Measurements from ENCODE around the gene MAP3K20. TPM values are rescaled to one million over a fixed set of nuclear protein-coding genes. Genes with fewer than 3 reads are reported as not detected.

The MAP3K20 gene
- total RNA-seq, 1 donor, result 68.2 TPM

DNA sequence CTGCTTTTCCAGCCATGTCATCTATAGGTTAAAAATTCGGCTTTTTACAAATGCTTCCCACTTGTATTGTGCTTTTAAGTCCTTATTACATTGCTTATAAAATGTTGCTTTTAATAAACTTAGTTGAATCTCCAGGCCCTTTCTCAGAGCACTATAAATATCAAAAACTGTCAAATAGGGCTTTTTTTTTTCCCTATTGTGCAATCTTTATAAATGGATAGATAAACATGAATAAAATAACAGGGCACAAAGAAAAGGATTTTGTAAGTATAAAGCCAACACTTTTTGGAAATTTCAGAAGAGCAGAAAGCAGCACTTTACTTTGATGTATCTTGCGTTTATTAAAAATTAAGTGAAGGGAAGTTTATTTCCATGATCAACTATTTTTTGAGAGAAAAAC, 171.5 kb downstream of the MAP3K20 start:
- no peak for DNase-seq (ENCODE audit: low read depth)
- H3K4me3 ChIP-seq (ENCODE audit: low read depth, low read length), result no peak overlapping the region
- TF ChIP-seq, protein P1, sequence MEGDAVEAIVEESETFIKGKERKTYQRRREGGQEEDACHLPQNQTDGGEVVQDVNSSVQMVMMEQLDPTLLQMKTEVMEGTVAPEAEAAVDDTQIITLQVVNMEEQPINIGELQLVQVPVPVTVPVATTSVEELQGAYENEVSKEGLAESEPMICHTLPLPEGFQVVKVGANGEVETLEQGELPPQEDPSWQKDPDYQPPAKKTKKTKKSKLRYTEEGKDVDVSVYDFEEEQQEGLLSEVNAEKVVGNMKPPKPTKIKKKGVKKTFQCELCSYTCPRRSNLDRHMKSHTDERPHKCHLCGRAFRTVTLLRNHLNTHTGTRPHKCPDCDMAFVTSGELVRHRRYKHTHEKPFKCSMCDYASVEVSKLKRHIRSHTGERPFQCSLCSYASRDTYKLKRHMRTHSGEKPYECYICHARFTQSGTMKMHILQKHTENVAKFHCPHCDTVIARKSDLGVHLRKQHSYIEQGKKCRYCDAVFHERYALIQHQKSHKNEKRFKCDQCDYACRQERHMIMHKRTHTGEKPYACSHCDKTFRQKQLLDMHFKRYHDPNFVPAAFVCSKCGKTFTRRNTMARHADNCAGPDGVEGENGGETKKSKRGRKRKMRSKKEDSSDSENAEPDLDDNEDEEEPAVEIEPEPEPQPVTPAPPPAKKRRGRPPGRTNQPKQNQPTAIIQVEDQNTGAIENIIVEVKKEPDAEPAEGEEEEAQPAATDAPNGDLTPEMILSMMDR (IDR thresholded peaks at IDR 0.05; ENCODE audit: insufficient read depth, low read length), result no peak

DNA sequence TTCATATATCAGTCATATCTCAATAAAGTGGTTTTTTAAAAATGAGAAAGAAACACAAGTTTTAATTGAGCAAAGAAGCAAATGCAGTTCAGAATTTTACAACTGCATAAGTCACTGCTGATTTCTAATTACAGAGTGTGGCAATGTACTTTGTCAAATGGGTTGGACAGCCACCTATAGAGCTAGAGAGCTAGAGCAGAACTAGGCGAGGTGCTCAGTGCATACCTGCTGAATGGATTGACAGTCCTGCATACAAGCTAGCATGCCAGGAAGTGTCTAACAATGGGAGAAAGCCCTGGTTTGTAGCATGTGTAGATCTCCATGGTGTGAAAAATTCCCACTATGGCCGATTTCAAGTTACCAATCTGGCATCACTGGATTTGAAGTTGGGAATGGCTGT, 172.7 kb downstream of the MAP3K20 start:
- DNase-seq (ENCODE audit: low read depth), result no peak
- no peak overlapping the region for H3K4me3 ChIP-seq (ENCODE audit: low read depth, low read length)
- TF ChIP-seq, protein P1 (IDR thresholded peaks at IDR 0.05; ENCODE audit: insufficient read depth, low read length), result no peak

DNA sequence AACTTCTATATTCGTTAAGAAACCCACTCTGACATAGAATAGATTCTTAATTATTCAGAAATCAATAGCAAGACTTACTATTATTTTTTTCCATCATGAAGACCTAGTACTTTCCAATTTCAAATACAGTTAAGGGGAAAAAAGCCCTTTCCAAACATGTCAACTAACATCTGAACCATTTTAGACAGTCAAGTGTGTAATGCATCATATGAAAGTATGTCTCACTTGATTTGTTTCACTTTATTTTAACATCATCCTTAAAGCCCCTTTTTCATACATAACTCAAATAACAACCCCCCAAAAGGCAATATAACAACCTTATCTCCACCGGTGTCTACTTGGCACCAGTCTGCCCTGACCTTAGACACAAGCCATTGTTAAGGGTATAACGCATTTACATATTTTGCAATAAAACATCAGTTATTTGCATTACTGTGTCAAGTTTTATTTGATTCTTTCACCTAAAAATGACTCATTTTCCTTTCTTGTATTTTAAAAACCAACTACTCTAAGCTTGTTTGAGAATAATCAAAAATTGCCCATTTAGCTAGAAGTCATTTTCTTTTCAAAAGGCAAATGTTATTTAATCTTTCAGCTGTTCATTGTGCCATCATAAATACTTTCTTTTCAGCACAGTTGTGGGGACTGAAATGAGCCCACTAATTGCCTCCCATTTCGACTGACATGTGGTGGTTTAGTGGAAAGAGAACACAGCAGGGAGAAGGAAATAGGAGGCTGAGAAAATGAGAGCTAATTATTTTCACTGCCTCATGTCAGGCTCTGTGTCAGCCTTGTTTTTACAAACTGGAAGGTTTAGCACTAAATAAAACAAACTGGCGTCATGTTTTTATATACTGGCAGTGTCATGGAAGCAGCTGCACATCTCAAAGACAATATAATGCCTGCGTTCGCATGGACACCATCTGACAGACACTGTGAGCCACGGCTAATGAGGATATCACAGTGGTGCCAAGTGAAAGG, 174.3 kb downstream of the MAP3K20 start:
- H3K4me3 ChIP-seq (ENCODE audit: low read depth, low read length), result no peak overlapping the region
- DNase-seq (ENCODE audit: low read depth), result no peak
- TF ChIP-seq, protein P1 (IDR thresholded peaks at IDR 0.05; ENCODE audit: insufficient read depth, low read length), result no peak

DNA sequence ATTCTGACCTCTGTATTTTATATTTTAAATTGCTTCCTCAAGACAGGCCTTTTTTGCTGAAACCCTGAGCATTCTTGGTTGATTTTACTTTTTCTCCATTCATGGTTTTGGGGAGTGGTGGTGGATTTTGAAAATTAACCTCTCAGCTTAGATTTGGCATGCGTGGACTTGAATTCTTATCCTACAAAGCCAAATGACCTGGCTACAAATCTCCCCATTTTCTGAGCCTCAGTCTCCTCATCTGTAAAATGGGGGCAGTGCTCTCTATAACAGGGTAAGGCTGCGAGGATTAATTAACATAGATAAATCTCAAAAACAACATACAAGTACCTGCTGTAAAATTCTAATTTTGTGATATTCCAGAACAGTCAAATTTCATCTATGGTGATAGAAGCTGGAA, 175.6 kb downstream of the MAP3K20 start:
- no peak overlapping the region for H3K4me3 ChIP-seq (ENCODE audit: low read depth, low read length)
- TF ChIP-seq, protein P1 (IDR thresholded peaks at IDR 0.05; ENCODE audit: insufficient read depth, low read length), result no peak
- DNase-seq (ENCODE audit: low read depth), result no peak

DNA sequence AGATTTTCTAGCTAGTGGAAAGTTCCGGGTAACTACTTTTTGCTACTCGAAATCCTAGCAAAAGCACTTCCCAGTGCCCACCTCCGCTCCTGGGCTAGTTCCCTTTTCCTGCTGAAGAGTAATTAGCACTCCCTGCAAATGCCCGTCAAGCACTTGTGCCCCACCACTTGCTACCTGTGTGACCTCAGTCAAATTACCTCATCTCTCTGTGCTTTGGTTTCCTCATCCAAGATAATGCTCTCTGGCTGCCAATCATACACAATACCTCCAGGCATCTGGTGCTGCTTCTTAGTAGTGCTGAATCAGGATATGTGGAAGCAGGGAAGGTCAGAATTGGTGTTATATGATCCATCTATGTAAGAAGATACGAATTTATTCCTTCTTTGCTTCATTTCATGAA, 176.9 kb downstream of the MAP3K20 start:
- no peak for DNase-seq (ENCODE audit: low read depth)
- no peak overlapping the region for H3K4me3 ChIP-seq (ENCODE audit: low read depth, low read length)
- TF ChIP-seq, protein P1 (IDR thresholded peaks at IDR 0.05; ENCODE audit: insufficient read depth, low read length), result no peak

DNA sequence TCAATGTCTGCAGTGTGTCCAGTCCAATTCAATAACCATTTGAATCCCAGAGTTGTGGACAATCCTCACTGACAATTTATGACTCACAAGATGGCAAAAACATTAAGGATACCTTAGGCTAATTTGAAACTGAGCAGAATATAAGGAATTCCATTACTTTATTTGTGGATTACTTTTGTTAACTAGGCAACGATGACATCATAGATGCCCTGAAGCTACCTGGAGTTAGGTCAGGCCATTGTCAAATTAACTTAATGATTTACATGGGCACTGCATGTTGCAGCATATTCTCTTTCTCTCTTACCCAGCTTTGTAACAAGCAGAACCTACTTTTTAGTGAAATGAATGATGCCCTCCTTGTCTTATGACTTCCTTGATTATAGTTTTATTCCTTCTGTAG, 179.0 kb downstream of the MAP3K20 start:
- TF ChIP-seq, protein P1 (IDR thresholded peaks at IDR 0.05; ENCODE audit: insufficient read depth, low read length), result no peak

More for the DNA sequence above, 179.0 kb downstream of the MAP3K20 start:
- no peak for DNase-seq (ENCODE audit: low read depth)
- H3K4me3 ChIP-seq (ENCODE audit: low read depth, low read length), result no peak overlapping the region

Data from fibroblast of the aortic adventitia (primary cell).